Measurements from ENCODE around the gene CLCN4. TPM values are rescaled to one million over a fixed set of nuclear protein-coding genes. Genes with fewer than 3 reads are reported as not detected.

The CLCN4 gene
- total and polyA plus RNA-seq, 2 donors (not counting 1 experiment from before 2014, with no cell fraction given) = 7.7 to 9.1 TPM

DNA sequence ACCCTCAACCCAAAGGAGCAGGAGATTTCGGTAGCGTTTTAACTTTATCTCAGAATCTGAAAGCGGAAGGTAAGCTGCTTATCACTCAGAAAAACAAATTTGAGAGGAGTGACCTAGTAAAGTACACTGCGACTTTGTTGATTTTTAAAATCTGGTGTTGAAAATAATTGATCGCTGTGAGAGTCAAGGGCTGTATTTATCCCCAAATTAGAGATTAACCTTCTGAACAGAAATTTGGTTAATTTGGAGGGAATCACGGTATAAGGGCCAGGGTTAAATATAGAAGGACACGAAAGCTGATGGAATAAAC lies 212 bp downstream of the CLCN4 start:
- DNase-seq (no peak), ATAC-seq (ENCODE audit: low read depth) (no peak)
- H3K4me3 Mint-ChIP-seq = peak overlapping the region; percentile 86
- Histone ChIP-seq H3K4me3 (ENCODE audit: control extremely low read depth in 1 of 5, extremely low read depth in 1 of 5, insufficient read depth in 1 of 5, low read depth in 2 of 5, low read length in 4 of 5) (peak overlapping the region; percentile 40 to 80 (median 59)), H3K36me3 (replicated peaks in 1 of 2; ENCODE audit: control extremely low read depth in 1 of 2, control insufficient read depth in 1 of 2, extremely low read depth in 1 of 2, insufficient read depth in 2 of 2, low read length in 1 of 2) (peaks cover 0 to 16% of the 10 kb centered on the region in 2 experiments), H3K27me3 (replicated peaks in 1 of 4; ENCODE audit: control extremely low read depth in 1 of 4, control insufficient read depth in 3 of 4, insufficient read depth in 4 of 4, low read length in 3 of 4) (no peaks in the 10 kb centered on the region), H3K4me1 (ENCODE audit: control insufficient read depth in 2 of 2, insufficient read depth in 2 of 2, low read length in 2 of 2) (peaks cover 29 to 32% of the 10 kb centered on the region in 2 donors), H4K20me1 (ENCODE audit: control insufficient read depth, insufficient read depth, low read length, poor library complexity, severe bottlenecking) (peaks cover 31% of the 10 kb centered on the region), H3K27ac (ENCODE audit: low read length in 2 of 2) (peak overlapping the region; percentile 83 to 91), H3K4me2 (replicated peaks; ENCODE audit: low read depth, low read length, poor library complexity, severe bottlenecking) (peak overlapping the region; percentile 72), H3K79me2 (ENCODE audit: control insufficient read depth, insufficient read depth, low read length) (peaks cover 35% of the 10 kb centered on the region), H3K9ac (ENCODE audit: low read length) (peak overlapping the region; percentile 72), H2AFZ (ENCODE audit: insufficient read depth, low read depth, low read length, poor library complexity, severe bottlenecking) (peak overlapping the region; percentile 62), H3K9me3 (ENCODE audit: control extremely low read depth in 1 of 3, control insufficient read depth in 2 of 3, insufficient read depth in 1 of 3, low read length in 2 of 3) (no peaks in the 10 kb centered on the region)
- peaks cover 35% of the 10 kb centered on the region for H3K4me1 Mint-ChIP-seq
- TF ChIP-seq EZH2 (IDR thresholded peaks at IDR 0.05; ENCODE audit: borderline replicate concordance, insufficient read depth, low read depth, low read length, poor library complexity, severe bottlenecking) (no peak), CTCF (IDR thresholded peaks at IDR 0.05) (no peak)
- no CpG with 5 or more reads among the region's 7 CpGs for WGBS (ENCODE audit: insufficient coverage)
- CTCF ChIA-PET = interaction anchor here (0.6 to 3.0 kb wide), 3 partner anchors 9 to 40 kb away, joined by 3 to 31 read pairs (median 4); no protein-coding TSS in a partner anchor
- no peaks in the 10 kb centered on the region for H3K9me3 Mint-ChIP-seq (ENCODE audit: insufficient read depth)
- intact Hi-C loops (cut with micrococcal nuclease) = loop anchor here (2.0 kb wide), 1 partner anchor 38 kb away; no protein-coding TSS in a partner anchor
- H3K27ac Mint-ChIP-seq = peak overlapping the region; percentile 89
- no peaks in the 10 kb centered on the region for H3K27me3 Mint-ChIP-seq
- POLR2A ChIA-PET = no interaction called here

DNA sequence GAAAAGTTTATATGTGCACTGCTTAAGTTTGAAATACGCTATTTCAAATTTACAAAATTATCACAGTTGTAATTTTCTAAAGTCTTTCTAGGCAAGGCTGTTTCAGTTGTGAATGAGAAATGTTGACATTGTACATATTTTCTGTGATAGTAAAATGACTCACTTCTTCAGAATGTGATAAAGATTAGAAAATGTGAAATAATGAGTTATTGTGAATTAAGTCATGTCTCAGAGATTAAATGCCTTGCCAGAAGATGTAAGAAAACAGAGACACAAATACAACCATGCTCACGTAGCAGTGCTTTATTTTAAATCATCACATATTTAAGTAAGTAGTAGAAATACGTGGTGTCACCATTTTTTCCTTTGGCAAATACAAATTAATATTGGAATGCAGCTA lies 768 bp downstream of the CLCN4 start:
- Histone ChIP-seq H3K36me3 (replicated peaks in 1 of 2; ENCODE audit: control extremely low read depth in 1 of 2, control insufficient read depth in 1 of 2, extremely low read depth in 1 of 2, insufficient read depth in 2 of 2, low read length in 1 of 2) (peaks cover 0 to 16% of the 10 kb centered on the region in 2 experiments), H3K9me3 (ENCODE audit: control extremely low read depth in 1 of 3, control insufficient read depth in 2 of 3, insufficient read depth in 1 of 3, low read length in 2 of 3) (no peaks in the 10 kb centered on the region), H4K20me1 (ENCODE audit: control insufficient read depth, insufficient read depth, low read length, poor library complexity, severe bottlenecking) (peaks cover 32% of the 10 kb centered on the region), H3K27ac (ENCODE audit: low read length in 2 of 2) (peak overlapping the region; percentile 83 to 91), H3K79me2 (ENCODE audit: control insufficient read depth, insufficient read depth, low read length) (peaks cover 39% of the 10 kb centered on the region), H3K4me2 (replicated peaks; ENCODE audit: low read depth, low read length, poor library complexity, severe bottlenecking) (peak overlapping the region; percentile 72), H3K4me1 (ENCODE audit: control insufficient read depth in 2 of 2, insufficient read depth in 2 of 2, low read length in 2 of 2) (peaks cover 29 to 32% of the 10 kb centered on the region in 2 donors), H3K4me3 (ENCODE audit: control extremely low read depth in 1 of 5, extremely low read depth in 1 of 5, insufficient read depth in 1 of 5, low read depth in 2 of 5, low read length in 4 of 5) (peak overlapping the region; percentile 40 to 80 (median 59)), H3K9ac (ENCODE audit: low read length) (peak overlapping the region; percentile 72), H3K27me3 (replicated peaks in 1 of 4; ENCODE audit: control extremely low read depth in 1 of 4, control insufficient read depth in 3 of 4, insufficient read depth in 4 of 4, low read length in 3 of 4) (no peaks in the 10 kb centered on the region), H2AFZ (ENCODE audit: insufficient read depth, low read depth, low read length, poor library complexity, severe bottlenecking) (no peak overlapping the region)
- peak overlapping the region; percentile 86 for H3K4me3 Mint-ChIP-seq
- H3K27ac Mint-ChIP-seq = peak overlapping the region; percentile 50
- no peaks in the 10 kb centered on the region for H3K27me3 Mint-ChIP-seq
- no peaks in the 10 kb centered on the region for H3K9me3 Mint-ChIP-seq (ENCODE audit: insufficient read depth)
- TF ChIP-seq EZH2 (IDR thresholded peaks at IDR 0.05; ENCODE audit: borderline replicate concordance, insufficient read depth, low read depth, low read length, poor library complexity, severe bottlenecking) (no peak), CTCF (IDR thresholded peaks at IDR 0.05) (no peak)
- peaks cover 35% of the 10 kb centered on the region for H3K4me1 Mint-ChIP-seq
- no peak for ATAC-seq (ENCODE audit: low read depth)
- no peak for DNase-seq
- intact Hi-C loops (cut with micrococcal nuclease) = loop anchor here (2.0 kb wide), 1 partner anchor 39 kb away; no protein-coding TSS in a partner anchor
- ChIA-PET CTCF (interaction anchor here (3.0 kb wide), 1 partner anchor 37 kb away, joined by 31 read pairs; no protein-coding TSS in a partner anchor), POLR2A (no interaction called here)
- WGBS (ENCODE audit: insufficient coverage) = no CpG with 5 or more reads among the region's 3 CpGs
